Progenitor cell of endocrine pancreas (in vitro differentiated cells): Measurements from ENCODE around the gene BICDL1. TPM values are rescaled to one million over a fixed set of nuclear protein-coding genes. Genes with fewer than 3 reads are reported as not detected.
"Not testable (repeated sequence)": the region's sequence is repeated elsewhere in the genome, so short reads cannot be mapped to it uniquely, and the experiment has no call there.

Experiments
- DNase-seq: peaks from one replicate; pipeline ENCODE4 v3.0.0; 2021; ENCODE audit warnings: low spot score; ENCODE audit not compliant: unreplicated experiment
- H3K27ac Mint-ChIP-seq: 2 replicates; pipeline ENCODE4 v1.8.0; 2021; ENCODE audit warnings: mild to moderate bottlenecking, moderate library complexity, mixed read lengths
- H3K27me3 Mint-ChIP-seq: 2 replicates; pipeline ENCODE4 v1.8.0; 2021; ENCODE audit warnings: mixed read lengths
- H3K36me3 Mint-ChIP-seq: 2 replicates; pipeline ENCODE4 v1.8.0; 2022; ENCODE audit warnings: mixed read lengths; ENCODE audit not compliant: insufficient read depth
- H3K4me1 Mint-ChIP-seq: 2 replicates; pipeline ENCODE4 v1.8.0; 2021; ENCODE audit warnings: low read depth, mixed read lengths
- H3K4me3 Mint-ChIP-seq: 2 replicates; pipeline ENCODE4 v1.8.0; 2021; ENCODE audit warnings: low read depth, mild to moderate bottlenecking, moderate library complexity, mixed read lengths
- H3K9me3 Mint-ChIP-seq: 2 replicates; pipeline ENCODE4 v1.8.0; 2021; ENCODE audit warnings: low read depth, mixed read lengths
- total RNA-seq: library from RNA; stranded (reverse); gene quantifications from 2 replicates; pipeline ENCODE4 v1.2.1, GENCODE V29; 2021
- TF ChIP-seq, protein P1 (sequence below): fragments of 200-600 bp; sonication (generic); IDR thresholded peaks from one replicate; pipeline ENCODE4 v1.5.0; 2021; ENCODE audit warnings: antibody characterized with exemption, mild to moderate bottlenecking; ENCODE audit not compliant: unreplicated experiment

Gene BICDL1
- total RNA-seq, 1 donor from 2014 or later, result 11.1 TPM

DNA sequence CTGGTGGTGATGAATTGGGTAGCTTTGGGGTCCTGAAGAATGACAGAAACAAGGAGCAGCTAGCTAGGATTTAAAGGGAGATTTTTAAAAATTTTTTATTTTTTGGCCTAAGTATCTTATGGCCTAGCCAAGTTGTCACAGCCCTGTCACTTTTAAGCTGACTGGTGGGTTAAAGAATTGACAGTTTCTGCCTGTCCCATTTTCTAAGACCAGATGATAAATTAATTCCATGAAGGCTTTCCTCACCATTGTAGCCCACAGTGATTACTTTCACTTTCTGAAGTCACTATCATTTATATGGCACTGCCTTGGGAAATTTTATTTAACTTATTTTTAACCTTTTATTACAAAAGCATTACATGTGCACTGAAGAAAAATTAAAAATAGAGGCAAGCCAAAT lies 43.2 kb downstream of the BICDL1 start:
- Mint-ChIP-seq H3K27ac (no peak overlapping the region), H3K36me3 (no peaks in the 10 kb centered on the region), H3K4me1 (no peaks in the 10 kb centered on the region), H3K9me3 (no peaks in the 10 kb centered on the region), H3K27me3 (no peaks in the 10 kb centered on the region), H3K4me3 (no peak overlapping the region)
- TF ChIP-seq, protein P1, sequence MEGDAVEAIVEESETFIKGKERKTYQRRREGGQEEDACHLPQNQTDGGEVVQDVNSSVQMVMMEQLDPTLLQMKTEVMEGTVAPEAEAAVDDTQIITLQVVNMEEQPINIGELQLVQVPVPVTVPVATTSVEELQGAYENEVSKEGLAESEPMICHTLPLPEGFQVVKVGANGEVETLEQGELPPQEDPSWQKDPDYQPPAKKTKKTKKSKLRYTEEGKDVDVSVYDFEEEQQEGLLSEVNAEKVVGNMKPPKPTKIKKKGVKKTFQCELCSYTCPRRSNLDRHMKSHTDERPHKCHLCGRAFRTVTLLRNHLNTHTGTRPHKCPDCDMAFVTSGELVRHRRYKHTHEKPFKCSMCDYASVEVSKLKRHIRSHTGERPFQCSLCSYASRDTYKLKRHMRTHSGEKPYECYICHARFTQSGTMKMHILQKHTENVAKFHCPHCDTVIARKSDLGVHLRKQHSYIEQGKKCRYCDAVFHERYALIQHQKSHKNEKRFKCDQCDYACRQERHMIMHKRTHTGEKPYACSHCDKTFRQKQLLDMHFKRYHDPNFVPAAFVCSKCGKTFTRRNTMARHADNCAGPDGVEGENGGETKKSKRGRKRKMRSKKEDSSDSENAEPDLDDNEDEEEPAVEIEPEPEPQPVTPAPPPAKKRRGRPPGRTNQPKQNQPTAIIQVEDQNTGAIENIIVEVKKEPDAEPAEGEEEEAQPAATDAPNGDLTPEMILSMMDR, result no peak
- DNase-seq, result no peak

DNA sequence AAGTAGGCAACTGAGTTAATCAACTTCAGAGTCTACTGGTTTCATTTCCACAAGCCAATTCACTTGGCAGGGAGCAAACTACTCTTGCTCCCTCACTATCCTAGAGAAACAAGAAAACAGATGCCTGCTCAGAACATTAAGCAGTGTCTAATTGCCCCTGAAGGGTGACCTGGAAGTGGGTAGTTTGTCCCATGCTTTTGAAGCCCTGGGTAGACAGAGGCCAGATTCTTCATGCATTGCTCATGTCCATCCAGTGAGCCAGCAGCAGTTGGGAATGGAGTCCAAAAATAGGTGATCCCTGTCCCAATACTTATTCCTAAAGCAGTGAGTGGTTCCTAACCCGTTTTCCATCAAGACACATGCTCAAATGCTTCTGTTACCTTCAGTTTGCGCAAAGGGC lies 48.8 kb downstream of the BICDL1 start:
- H3K27ac Mint-ChIP-seq, result no peak overlapping the region
- no peak for DNase-seq
- no peaks in the 10 kb centered on the region for H3K9me3 Mint-ChIP-seq
- H3K4me1 Mint-ChIP-seq, result peaks cover 6% of the 10 kb centered on the region
- H3K4me3 Mint-ChIP-seq, result no peak overlapping the region
- no peaks in the 10 kb centered on the region for H3K27me3 Mint-ChIP-seq
- TF ChIP-seq, protein P1, result no peak
- H3K36me3 Mint-ChIP-seq, result no peaks in the 10 kb centered on the region

DNA sequence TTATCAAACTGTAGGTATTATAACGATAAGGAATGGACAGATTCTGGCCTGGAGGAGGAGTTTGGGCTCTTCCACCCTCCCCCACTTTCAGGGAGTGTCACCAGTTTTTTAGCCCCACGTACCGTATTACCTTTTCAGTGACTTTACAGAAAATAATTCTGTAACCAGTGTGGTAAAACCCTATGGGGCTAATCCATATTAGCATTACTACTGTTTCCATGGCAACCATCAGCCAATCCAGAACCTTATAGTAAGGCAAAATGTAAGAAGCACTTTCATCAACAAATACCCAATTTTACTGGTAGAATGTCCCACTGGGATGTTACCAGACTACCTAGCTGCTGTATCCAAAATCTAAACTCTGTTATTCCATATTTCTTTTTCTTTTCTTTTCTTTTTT lies 50.7 kb downstream of the BICDL1 start:
- H3K4me1 Mint-ChIP-seq, result peaks cover 6% of the 10 kb centered on the region
- no peak overlapping the region for H3K27ac Mint-ChIP-seq
- no peak overlapping the region for H3K4me3 Mint-ChIP-seq
- DNase-seq, result no peak
- H3K9me3 Mint-ChIP-seq, result no peaks in the 10 kb centered on the region
- no peaks in the 10 kb centered on the region for H3K27me3 Mint-ChIP-seq
- H3K36me3 Mint-ChIP-seq, result no peaks in the 10 kb centered on the region
- TF ChIP-seq, protein P1, result no peak

DNA sequence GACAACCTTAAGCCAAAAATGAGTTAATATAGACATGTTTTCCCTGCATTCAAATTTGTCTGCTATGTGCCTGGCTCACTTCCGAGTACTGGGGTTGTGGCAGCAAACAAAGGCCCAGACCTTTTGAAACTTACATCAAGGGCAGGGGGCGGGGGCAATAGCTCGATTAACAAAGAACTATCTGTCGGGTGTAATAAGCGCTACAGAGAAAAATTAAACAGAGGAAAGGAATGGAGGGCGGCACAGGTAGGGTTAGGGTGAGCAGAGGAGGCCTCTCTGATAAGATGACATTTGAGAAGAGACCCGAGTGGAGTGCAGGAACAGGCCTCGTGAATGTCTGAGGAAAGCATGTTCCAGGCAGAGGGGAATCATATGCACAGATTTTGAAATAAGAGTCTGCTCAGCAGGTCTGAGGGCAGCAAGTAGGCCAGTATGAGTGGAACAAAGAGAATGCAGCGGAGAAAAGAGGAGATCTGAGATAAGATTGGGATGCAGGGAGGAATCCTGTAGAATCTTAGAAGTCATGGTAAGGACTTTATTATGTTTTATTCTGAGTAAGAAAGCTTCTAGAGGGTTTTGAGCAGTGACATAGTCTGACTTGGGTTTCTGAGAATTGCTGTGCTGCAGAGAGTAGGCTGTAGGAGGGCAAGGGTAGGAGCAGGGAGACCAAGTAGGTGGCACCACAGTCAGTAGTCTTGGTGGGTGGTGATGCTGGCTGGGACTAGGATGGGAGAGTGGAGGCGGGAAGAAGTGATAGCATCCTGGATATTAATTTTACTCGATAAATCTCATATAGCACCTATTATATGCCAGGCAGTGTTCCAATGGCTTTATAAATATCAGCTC lies 52.6 kb downstream of the BICDL1 start:
- Mint-ChIP-seq H3K4me1 (peaks cover 6% of the 10 kb centered on the region), H3K27me3 (no peaks in the 10 kb centered on the region), H3K36me3 (no peaks in the 10 kb centered on the region), H3K27ac (no peak overlapping the region), H3K4me3 (no peak overlapping the region), H3K9me3 (no peaks in the 10 kb centered on the region)
- DNase-seq, result no peak
- TF ChIP-seq, protein P1, result no peak

DNA sequence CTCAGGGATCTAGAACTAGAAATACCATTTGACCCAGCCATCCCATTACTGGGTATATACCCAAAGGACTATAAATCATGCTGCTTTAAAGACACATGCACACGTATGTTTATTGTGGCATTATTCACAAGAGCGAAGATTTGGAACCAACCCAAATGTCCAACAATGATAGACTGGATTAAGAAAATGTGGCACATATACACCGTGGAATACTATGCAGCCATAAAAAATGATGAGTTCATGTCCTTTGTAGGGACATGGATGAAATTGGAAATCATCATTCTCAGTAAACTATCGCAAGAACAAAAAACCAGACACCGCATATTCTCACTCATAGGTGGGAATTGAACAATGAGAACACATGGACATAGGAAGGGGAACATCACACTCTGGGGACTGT lies 56.3 kb downstream of the BICDL1 start:
- H3K4me1 Mint-ChIP-seq, H3K27ac Mint-ChIP-seq, H3K4me3 Mint-ChIP-seq, H3K36me3 Mint-ChIP-seq, DNase-seq, H3K9me3 Mint-ChIP-seq, H3K27me3 Mint-ChIP-seq: not testable (repeated sequence)

DNA sequence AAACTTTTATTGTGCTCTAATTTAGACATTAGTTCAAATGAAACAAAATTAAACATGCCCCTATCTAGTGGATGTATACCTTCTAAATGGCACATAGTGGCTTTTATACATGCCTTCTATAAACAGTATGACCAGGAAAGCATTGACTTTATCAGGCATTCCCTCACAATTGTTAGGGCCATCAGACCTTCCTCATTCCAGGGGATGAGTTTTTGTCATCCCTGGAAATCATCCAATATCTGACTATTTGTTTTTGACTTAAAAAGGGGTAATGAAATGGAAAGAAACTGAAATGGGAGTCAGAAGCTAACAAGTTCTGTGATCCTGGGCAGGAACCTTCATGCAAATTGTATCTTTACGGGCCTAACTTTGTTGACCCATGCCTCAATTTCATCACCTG lies 58.0 kb downstream of the BICDL1 start:
- H3K27me3 Mint-ChIP-seq, result peaks cover 3% of the 10 kb centered on the region
- H3K9me3 Mint-ChIP-seq, result peaks cover 3% of the 10 kb centered on the region
- DNase-seq, result no peak
- H3K36me3 Mint-ChIP-seq, result no peaks in the 10 kb centered on the region
- TF ChIP-seq, protein P1, result no peak
- no peak overlapping the region for H3K4me3 Mint-ChIP-seq
- H3K27ac Mint-ChIP-seq, result no peak overlapping the region
- no peaks in the 10 kb centered on the region for H3K4me1 Mint-ChIP-seq
